GOT3 (cell line): ENCODE measurements around the gene EPDR1.
"Not testable (repeated sequence)": the region's sequence is repeated elsewhere in the genome, so short reads cannot be mapped to it uniquely, and the experiment has no call there.

Experiments
- DNase-seq: peaks from one replicate; lab custom pipeline; 2025; ENCODE audit warnings: mixed read lengths; lab: John Stamatoyannopoulos, UW

The EPDR1 gene

DNA sequence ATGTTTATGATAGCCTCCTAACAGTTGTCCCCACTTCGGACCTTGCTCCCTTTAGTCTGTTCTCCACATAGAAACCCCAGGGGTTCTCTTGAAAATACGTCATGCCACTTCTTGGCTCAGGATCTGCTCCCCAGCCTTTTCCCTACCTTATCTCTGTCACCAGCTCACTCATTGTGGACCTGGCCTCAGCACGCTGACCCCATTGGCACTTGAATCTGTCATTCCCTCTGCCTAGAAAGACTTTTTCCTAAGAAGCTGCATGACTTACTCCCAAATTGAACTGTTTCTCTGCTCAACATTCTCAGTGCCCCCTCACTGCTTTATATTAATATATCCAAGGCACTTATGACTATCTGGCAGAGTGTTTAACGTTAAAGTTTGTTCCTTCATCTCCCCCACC, 8.4 kb downstream of the EPDR1 start:
- DNase-seq, result no peak

DNA sequence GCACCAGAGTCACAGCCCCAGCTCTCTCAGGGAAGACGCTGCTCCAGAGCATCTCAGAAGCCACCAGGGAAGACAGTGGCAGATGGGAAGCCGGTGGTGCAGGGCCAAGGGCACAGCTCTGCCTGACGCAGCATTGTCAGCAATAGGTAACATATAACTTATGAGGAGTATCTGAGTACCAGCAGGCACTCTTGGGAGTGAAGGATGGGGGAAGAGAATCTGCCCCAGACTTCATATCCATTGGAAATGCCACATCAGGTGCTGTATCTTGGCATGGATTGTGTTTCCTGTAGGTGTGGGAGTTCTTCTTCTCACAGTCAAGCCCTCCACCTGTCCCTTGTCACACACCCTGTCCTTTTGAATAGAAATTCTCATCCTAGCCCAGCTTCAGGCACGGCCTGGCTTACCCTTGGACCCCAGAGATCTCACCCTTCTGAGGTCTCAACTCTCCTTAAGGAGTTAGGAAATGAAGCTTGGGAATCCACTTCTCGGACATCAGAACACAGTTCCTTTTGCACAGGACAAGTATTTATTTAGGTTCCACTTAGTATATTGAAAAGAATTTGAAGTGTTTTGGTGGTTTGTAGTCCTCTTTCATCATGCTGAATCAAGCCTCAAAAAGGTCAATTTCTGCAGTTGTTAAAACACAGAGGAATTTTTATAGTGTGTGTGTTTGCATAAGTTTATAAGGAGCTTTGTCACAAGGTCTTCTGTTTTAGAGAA, 9.9 kb downstream of the EPDR1 start:
- no peak for DNase-seq

DNA sequence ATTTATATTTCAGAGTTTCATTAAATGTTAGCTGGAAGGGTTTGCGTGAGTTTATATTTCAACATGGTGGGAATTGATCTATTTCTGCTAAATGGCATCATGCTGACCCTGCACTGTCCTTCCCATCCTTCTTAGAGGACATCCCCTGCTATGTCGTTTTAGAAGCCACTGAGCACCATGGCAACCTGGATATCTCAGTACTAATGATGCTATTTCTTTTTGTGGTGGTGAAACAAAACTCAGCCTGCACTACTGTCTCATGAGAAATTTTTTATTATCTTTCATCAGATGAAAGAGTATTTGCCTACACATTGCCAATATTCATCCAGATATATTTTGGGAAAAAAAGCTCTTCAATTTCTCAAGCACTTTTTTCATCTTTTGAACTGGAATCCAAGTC, 12.1 kb downstream of the EPDR1 start:
- DNase-seq, result no peak

DNA sequence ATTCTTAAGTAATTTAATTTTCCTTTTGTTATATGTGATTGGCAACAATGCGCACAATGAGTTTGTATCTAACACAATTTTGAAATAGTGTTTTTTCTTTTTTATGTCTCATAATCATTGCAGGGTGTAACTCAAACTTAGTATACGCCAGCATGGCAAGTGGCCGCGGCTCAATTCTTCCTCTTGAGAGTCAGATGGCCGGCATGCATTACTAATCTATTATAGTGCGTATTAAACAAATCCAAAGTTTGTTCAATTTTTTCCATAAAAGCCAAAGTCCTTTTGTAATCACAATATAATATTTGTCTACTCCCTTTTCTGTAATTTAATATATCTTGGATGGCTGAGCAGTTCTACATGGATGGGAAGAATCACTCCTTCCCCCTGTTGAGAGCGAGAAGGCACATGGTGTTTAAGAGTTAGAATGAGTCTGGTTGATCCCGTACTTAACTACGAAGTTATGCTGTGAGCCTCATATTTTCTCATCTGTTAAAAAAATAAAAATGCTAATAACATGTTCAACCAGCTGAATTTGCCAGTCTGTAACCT, 12.7 kb downstream of the EPDR1 start:
- no peak for DNase-seq

DNA sequence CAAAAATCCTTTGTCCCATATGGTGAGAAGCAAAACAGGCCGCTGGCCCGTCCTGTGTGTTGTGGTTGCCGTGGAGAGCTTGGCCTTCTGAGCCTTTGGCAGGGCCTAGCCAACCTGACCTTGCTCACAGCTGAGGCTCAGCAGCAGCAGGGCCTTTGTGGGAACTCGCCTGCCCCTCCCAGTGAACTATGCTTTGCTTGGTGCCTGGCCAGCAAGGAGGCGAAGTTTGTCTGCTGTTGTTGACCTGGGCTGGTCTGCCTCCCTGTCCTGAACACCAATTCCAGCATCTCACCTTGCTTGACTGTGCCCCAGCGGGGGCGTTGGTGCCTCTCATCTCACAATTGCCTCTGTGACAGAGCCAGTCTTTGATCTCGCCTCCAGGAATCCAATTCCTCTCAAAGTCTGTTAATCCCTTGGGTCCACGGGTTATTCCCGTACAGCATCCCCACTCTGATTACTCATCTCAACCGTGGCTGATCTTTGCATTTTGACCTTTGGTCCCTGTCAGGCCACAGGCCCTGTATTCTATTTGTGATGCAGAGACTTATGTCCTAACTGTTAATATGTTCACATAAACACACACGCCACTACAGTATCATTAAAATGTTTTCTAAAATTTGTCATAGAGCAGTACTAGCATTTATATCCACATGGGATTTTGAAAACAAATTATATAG, 22.6 kb downstream of the EPDR1 start:
- no peak for DNase-seq

DNA sequence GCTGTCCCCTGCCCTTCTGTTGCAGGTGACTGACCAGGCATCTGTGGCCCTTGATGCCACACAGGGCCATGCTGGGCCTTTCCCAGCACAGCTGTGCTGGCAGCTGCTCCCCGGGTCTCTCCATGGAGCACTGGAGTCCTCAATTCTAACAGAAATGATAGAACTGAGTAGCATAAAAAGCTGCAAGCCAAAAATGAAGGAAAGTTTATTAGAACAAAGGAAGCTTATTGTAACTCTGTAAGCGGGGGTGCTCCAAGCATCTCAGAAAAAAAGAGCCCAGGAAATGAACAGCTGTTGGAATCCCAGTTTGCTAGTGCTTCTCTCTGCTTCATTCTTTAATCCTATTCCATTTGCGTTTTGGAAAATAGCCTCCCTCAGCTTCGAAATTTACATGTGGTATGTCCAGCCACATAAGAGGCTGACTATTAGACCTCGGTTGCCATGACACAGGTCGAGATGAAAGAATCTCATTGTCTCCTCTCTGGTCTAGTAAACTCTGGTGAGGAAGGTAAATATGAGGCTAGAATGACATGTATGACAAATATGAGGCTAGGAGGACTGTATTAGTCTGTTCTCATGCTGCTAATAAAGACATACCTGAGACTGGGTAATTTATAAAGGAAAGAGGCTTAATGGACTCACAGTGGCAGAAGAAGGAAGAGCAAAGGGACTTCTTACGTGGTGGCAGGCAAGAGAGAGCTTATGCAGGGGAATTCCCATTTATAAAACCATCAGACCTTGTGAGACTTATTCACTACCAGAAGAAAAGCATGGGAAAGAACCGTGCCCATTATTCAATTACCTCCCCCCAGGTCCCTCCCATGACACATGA, 23.7 kb downstream of the EPDR1 start:
- DNase-seq, result no peak

DNA sequence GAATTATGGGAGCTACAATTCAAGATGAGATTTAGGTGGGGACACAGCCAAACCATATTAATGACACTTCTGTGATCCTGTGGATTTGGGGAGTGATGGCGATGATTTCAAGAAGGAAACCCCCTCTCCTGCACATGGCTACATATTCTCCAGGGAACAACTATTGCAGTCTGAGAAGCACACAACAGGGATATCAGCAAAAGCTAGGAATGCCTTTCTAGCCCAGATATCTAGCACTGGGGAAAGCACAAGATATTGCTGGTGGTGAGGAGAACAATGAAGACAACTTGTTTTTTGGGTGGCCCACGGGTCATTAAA, 24.3 kb downstream of the EPDR1 start:
- no peak for DNase-seq

DNA sequence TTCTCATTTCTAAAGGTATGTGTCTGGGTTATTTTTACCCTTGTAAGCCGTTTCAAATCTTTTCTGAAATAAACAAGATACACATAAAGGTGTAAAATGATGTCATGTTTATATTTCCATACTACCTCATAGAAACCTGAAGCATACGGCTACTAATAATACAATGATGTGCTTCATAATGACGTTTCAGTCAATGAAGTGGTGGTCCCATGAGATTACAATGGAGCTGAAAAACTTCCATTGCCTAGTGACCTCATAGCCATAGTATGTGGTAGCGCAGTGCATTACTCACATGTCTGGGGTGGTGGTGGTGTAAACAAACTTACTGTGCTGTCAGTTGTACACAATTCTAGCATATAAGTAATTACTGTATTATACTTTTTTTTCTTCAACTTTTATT, 24.9 kb downstream of the EPDR1 start:
- no peak for DNase-seq

DNA sequence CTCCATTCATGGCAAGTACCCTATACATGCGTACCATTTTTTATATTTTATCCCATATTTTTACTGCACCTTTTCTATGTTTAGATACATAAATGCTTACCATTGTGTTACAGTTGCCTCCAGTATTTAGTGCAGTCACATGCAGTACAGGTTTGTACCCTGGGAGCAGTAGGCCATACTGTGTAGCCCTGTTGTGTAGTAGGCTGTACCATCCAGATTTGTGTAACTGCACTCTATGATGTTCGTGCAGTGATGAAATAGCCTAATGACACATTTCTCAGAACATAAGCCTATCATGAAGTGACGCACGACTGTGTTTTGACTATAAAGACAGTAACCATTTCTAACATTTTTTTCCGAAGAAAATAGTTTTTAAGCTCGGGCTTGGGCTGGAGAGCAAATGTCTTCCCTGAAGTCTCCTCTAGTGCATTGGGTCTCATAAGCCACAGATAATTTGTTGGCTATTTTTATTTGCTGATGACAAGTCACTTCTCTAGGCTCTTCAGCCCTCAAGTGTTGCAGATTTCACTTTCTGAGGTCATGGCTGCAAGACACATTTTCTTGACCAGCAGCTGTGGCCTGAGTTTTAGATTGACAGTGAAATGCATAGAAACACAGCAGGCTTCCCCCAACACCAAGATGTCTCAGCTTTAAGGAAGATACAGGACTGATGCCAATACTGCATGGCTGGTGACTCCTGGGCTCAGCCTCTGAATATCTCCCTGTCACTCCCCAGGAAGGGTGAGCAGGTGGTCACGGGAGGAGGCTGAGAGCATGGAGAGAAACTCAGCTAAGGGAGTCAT, 26.9 kb downstream of the EPDR1 start:
- DNase-seq, result no peak

DNA sequence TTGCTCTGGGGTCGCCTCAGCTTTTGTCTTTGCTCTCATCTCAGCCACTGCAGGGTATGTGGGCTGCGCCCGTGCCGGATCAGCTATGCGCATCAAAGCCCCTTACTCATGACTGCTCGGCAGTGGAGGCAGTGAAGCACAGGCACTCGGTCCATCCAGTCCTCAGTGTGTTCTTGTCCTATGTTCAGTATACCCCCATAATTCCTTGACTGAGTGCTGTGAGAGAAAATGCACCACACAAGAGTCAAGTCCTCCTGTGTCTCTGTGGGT, 27.4 kb downstream of the EPDR1 start:
- DNase-seq, result no peak

DNA sequence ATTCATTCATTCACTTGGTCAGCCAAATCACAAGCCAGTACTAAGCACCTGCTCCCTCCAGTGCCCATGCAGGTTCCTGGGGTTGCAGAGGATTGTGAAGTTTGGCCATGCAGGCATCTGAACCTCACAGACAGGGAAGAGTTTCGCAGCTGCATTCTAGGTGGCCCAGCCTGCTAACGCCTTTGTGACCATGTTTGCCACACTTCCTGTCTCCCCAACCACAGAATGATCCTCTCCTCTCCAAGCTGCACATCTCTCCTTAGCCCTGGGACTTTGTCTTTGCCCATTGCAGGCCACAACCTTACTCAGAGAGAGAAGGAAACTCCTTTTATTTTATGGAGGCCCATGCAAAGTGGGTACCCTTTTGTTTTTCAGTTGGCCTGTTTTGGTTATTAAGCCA, 31.8 kb downstream of the EPDR1 start:
- DNase-seq, result no peak

DNA sequence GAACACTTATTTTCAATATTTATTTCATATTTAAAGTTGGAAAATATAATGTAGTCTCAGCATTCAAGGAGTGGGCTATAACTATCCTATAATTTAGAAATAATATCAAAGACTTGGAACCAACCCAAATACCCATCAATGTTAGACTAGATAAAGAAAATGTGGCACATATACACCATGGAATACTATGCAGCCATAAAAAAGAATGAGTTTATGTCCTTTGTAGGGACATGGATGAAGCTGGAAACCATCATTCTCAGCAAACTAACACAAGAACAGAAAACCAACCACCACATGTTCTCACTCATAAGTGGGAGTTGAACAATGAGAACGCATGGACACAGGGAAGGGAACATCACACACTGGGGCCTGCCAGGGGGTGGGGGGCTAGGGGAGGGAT, 33.8 kb downstream of the EPDR1 start:
- DNase-seq, result not testable (repeated sequence)

DNA sequence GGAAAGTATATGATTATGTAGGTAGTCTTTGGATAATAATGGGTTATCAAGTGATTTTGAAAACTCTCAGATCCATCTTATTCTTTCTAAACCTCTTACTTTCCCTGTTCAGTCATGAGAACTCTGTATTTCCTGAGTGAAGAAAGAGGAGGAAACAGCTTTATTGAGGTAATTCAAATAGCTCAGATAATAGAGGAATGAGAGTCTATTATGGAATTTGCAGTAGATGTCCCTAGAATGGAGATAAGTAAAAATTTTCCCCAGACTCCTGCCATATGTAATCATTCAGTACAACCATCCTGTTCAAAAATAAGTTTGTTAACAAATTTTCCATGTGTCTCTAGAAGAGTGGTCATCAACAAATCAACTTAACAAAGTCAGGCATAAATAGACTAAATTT, 36.4 kb downstream of the EPDR1 start:
- no peak for DNase-seq

DNA sequence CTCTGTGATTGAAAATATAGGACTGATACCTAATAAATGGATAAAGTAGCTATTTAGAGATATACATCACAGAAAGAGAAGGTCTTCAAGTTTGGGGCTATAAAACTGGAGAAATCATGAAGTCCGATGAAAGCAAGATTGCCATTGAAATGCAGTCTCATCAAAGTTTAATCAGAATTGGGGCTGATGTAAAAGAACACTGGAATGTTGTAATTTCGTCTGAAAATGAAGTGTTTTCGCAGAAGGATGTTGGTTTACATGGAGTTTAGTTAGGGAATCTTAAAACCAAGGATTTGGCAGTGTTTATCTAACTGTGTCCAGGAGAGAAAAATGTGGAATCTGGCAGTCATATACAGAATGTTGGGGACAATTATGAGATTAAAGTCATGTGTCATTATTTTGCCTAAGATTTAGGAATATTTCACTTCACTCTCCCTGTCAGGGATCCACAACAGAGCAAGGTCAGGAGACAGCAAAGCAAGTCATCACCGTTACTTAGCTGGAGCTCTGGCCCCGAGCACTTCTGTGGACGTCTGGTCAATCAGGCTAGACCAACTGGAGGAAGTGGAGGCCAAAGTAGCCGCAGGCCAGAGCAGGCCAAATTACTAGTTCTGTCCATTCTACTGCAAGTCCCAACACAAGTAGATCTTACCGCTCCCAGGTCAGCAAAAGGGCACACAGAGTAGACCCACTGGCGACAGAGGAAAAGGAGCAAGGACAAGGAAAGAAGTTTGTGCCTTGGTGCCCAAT, 37.0 kb downstream of the EPDR1 start:
- no peak for DNase-seq

DNA sequence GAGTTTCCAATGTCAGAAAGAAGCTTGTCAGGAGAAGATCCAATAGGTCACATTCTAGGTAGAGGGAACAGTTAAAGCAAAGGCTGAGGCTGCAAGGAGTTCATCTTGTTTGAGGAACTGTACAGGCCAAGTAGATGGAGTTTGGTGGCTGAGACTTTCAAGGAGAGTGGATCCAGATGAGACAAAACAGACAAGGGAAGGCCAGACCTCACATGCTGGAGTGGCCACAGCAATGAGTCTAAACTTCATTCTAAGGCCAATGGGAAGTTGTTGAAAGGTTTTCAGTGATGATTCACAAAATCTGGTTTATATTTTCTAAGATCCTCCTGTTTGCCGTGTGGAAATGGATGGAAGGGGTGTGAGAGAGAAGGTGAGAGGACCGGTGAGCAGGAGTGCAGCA, 40.0 kb downstream of the EPDR1 start:
- no peak for DNase-seq

DNA sequence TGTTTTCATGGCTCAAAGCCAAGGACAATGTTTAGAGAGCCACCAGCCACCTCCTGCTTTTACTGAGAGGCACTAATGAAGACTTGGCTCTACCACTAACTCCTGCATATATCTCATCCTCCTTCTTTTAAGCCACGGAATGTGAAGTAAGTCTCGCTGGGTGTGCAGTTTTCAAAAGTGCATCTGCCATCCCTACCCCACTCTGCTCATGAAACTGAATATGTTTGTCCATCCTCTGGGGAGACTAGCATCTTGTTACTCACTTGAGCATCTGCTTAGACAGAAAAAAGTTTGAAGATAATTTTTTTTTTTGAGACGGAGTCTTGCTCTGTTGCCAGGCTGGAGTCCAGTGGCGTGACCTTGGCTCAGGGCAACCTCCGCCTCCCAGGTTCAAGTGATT, 40.8 kb downstream of the EPDR1 start:
- DNase-seq, result no peak

DNA sequence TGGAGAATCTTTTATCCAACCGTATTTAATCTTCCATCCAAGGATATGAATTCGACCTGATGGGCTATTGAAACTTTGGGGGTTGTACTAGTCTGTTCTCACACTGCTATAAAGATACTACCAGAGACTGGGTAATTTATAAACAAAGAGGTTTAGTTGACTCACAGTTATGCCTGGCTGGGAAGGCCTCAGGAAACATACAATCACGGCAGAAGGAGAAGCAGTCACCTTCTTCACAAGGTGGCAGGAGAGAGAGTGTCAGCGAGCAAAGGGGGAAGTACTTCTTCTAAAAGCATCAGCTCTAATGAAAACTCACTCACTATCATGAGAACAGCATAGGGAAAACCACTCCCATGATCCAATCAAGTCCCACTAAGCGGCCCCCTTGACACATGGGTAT, 43.8 kb downstream of the EPDR1 start:
- no peak for DNase-seq

DNA sequence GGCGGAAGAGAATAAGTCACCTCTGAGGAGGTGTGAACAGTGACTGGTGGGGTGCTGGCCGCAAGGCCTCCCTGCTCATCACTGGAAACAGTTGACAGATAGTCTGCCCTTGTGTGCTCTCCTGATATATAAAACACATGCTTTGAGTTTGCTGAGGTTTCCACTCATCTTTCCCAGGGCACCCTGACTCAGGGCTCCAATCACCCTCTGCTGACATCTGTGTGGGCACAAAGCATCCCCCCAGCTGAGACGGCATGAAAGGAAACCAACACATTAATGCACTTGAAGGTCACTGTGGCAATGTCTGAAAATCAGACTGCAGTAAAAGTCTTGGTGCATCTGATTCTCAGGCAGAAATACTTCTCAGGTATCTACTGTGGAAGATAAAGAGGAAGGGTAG, 49.8 kb downstream of the EPDR1 start:
- DNase-seq, result no peak

DNA sequence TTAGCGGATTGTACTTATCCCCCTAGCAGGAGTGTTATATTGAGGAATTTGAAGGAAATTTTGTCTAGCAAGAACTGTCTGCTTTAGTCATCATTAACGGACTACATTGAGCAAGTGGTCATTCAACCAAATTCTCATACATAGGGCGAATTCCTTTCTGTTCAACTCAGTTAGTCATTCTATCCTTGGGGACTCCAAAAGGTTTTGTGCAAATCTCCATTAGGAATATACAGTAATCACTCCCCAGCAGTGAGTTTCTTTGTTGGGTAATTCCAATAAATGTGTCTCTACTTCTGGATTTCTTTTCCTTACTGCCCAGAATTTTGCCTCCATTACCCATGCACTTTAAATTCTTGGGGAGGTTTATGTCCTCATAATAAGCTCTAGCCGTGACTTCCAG, 51.1 kb downstream of the EPDR1 start:
- no peak for DNase-seq

DNA sequence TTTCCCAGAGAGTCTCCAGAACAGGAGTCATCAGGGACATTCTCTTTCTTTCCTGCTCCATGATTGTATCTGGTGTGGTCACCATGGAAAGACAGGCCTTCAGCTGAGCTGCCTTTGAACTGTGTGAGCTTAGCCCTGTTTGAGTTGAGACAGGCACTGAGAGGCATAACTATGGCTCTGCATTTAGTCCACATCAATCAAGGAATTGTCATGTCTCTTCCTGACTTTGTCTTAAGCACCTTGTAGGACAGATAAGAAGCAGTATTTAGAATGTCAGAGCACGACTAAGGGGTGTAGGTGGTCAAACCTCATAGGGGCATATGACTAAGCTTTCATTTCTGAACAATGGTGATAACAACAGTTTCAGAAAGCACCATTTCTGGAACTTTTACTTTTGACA, 53.5 kb downstream of the EPDR1 start:
- DNase-seq, result no peak

DNA sequence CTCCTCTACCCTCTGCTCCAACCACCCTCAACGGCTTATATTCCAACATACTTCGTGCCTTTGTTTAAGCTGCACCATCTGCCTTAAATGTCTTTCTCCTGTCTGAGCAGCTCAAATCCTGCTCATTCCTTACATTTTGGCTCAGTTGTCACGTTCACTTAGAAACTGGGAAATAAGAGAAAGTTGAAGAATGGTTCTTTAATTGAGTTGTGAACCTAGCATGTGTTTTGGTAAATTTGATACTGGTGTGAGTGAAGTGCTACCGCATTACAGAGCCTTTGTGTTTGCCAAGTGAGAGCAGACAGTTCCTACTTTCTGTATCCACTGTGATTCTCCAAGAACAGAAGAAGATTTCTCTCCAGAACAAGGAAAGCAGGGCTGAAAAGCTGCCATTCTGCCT, 54.3 kb downstream of the EPDR1 start:
- no peak for DNase-seq

DNA sequence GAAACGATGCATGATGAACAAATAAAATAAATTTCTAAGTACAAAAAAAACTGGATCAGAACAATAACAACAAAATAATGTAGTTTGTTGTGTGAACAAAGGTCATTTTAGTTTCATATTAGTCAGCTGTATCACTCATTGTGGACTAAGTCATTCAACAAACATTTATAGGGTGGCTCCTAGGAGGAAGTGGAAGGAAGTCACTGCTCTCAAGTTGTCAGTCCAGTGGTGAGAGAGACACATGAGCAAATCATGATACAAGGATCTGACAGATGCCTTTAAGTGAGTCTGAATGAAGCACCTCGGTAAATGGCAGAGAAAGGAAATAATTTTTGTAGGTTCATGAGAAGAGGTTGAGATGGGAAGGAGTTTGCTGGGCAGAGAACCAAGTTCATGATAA, 56.8 kb downstream of the EPDR1 start:
- no peak for DNase-seq
